ENCODE results near the gene ZFYVE28.

ZFYVE28 gene

DNA sequence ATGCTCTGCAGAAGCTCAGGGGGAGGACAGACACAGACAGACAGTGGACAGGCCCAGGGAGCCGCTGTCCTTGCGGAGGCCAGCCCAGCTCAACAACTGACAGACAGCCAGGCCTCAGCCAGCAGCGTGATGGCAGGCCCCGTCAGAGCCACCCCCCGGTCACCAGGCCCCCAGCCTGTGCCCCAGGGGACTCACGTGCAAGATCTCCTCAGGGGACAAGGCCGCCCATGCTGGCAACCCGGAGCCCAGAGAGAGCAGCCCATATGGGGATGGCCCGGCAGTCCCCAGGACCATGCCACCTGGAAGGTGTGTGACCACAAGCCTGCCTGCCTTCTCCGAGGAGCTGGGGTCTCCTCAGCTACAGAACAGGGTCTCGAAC, 128.5 kb downstream of the ZFYVE28 start:
- DNase-seq: no peak
- Mint-ChIP-seq H3K4me1 (peaks cover 42% of the 10 kb centered on the region), H3K4me3 (no peak overlapping the region), H3K27ac (no peak overlapping the region), H3K9me3 (peaks cover 11% of the 10 kb centered on the region), H3K27me3 (ENCODE audit: low read depth, poor library complexity) (peaks cover 13% of the 10 kb centered on the region), H3K36me3 (ENCODE audit: low read depth) (no peaks in the 10 kb centered on the region)
- TF ChIP-seq, protein P1, sequence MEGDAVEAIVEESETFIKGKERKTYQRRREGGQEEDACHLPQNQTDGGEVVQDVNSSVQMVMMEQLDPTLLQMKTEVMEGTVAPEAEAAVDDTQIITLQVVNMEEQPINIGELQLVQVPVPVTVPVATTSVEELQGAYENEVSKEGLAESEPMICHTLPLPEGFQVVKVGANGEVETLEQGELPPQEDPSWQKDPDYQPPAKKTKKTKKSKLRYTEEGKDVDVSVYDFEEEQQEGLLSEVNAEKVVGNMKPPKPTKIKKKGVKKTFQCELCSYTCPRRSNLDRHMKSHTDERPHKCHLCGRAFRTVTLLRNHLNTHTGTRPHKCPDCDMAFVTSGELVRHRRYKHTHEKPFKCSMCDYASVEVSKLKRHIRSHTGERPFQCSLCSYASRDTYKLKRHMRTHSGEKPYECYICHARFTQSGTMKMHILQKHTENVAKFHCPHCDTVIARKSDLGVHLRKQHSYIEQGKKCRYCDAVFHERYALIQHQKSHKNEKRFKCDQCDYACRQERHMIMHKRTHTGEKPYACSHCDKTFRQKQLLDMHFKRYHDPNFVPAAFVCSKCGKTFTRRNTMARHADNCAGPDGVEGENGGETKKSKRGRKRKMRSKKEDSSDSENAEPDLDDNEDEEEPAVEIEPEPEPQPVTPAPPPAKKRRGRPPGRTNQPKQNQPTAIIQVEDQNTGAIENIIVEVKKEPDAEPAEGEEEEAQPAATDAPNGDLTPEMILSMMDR (IDR thresholded peaks at IDR 0.05): no peak

DNA sequence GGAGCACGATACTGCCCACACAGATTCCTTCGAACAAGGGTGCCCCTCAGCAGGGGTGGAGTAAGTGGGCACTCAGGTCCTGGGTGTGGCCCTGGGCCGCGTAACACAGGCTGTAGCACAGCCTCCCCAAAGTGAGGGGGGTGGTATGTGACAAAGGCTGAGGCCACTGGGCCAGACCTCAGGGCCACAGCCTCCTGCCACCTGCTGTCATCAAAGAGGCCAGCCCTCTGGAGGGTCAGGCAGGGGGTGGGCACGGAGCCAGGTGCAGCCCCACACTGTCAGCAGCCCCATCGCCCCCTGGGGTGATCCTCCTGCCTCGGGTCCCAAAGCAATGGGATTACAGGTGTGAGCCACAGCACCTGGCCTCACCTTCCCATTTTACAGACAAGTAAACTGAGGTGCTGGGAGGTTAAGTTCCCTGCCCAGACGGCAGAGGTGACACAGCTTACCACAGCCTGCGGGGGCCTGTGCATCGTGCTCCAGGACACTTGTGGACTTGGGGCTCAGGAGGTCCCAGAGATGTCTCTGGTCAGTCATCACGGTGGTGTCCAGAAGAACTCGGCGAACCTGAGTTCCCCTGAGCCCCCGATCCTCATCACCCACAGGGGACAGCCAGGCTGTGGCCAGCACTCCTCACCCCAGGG, 129.0 kb downstream of the ZFYVE28 start:
- Mint-ChIP-seq H3K9me3 (peaks cover 8% of the 10 kb centered on the region), H3K27ac (no peak overlapping the region), H3K4me1 (peaks cover 42% of the 10 kb centered on the region), H3K36me3 (ENCODE audit: low read depth) (no peaks in the 10 kb centered on the region), H3K4me3 (no peak overlapping the region), H3K27me3 (ENCODE audit: low read depth, poor library complexity) (peaks cover 12% of the 10 kb centered on the region)
- no peak for DNase-seq
- TF ChIP-seq, protein P1 (IDR thresholded peaks at IDR 0.05): no peak

DNA sequence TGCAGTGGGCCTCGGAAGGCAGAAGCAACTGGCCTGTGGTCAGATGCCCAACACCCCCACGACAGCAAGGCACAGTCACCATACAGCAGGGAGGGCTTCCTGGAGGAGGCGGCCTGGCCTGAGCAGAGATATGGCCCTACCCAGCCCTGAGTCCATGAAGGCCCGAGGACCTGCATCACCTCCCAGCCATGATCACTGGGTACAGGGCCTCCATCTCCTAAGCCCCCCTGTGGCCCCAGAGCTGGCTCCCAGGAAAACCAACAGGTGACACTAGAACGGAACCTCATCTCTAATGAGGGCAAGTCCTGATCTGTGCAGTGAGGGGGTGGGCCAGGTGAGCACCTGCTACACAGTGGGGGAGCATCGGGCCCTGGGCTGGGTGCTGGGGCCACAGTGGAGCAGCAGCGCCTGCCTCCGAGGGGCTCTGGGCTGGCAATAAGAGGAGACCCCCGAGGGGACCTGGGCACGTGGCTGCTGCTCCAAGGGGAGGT, 130.3 kb downstream of the ZFYVE28 start:
- no peaks in the 10 kb centered on the region for H3K36me3 Mint-ChIP-seq (ENCODE audit: low read depth)
- no peak for DNase-seq
- no peaks in the 10 kb centered on the region for H3K9me3 Mint-ChIP-seq
- no peak overlapping the region for H3K4me3 Mint-ChIP-seq
- H3K4me1 Mint-ChIP-seq: peaks cover 42% of the 10 kb centered on the region
- H3K27me3 Mint-ChIP-seq (ENCODE audit: low read depth, poor library complexity): peaks cover 7% of the 10 kb centered on the region
- TF ChIP-seq, protein P1 (IDR thresholded peaks at IDR 0.05): no peak
- H3K27ac Mint-ChIP-seq: no peak overlapping the region

DNA sequence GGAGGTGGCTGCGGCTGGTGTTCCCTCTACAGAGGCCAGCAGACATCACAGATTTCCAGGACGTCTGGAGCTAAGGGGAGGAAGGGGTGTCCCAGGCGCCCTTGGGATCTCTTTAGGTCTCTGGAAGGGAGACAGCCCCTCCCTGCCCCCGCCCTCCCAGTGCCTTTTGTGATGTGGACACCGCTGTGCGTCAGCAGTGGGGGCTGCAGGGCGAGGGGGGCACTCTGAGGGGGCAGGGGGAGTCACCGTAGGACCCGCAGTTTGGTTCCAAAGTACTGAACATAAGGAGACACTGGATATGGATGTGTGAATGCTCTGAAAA, 130.9 kb downstream of the ZFYVE28 start:
- no peak overlapping the region for H3K4me3 Mint-ChIP-seq
- TF ChIP-seq, protein P1 (IDR thresholded peaks at IDR 0.05): no peak
- peaks cover 10% of the 10 kb centered on the region for H3K27me3 Mint-ChIP-seq (ENCODE audit: low read depth, poor library complexity)

DNA sequence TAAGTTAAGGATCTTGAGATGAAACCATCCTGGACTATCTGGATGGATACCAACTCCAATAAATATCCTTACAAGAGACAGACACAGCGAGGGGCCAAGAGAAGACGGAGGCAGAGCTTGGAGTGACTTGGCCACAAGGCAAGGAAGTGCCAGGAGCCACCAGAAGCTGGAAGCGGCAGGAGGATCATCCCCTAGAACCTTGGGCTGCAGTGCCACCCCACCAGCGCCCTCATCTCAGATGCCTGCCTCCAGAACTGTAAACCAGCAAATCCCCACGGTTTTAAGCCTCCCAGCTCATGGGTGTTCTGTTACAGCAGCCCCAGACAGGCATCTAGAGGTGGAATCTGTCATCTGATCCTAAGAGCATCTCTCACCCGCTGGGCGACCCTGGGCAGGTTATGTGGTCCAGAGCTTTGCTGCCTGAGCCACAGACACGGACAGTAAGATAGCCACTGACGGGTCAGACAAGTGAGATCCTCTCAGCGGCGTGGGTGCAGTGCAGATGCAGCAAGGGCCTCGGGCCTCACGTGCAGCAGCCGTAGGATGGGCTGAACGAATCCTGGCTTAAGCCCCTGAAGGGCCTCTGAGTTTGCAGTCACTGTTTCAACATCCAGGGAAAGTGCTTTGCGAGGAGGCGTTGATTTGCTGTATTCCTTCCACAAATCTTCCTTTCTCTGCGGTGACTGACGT, 131.4 kb downstream of the ZFYVE28 start:
- Mint-ChIP-seq H3K9me3 (no peaks in the 10 kb centered on the region), H3K4me1 (peaks cover 33% of the 10 kb centered on the region), H3K4me3 (no peak overlapping the region), H3K27ac (peak overlapping the region; percentile 39), H3K36me3 (ENCODE audit: low read depth) (no peaks in the 10 kb centered on the region), H3K27me3 (ENCODE audit: low read depth, poor library complexity) (peaks cover 7% of the 10 kb centered on the region)
- TF ChIP-seq, protein P1 (IDR thresholded peaks at IDR 0.05): no peak
- DNase-seq: no peak

More for the DNA sequence above, 130.9 kb downstream of the ZFYVE28 start:
- no peaks in the 10 kb centered on the region for H3K36me3 Mint-ChIP-seq (ENCODE audit: low read depth)
- no peak for DNase-seq
- no peaks in the 10 kb centered on the region for H3K9me3 Mint-ChIP-seq
- H3K27ac Mint-ChIP-seq: peak overlapping the region; percentile 39
- H3K4me1 Mint-ChIP-seq: peaks cover 38% of the 10 kb centered on the region
